Fibroblast of mammary gland (primary cell): ENCODE measurements around the gene RREB1.
"Not testable (repeated sequence)": the region's sequence is repeated elsewhere in the genome, so short reads cannot be mapped to it uniquely, and the experiment has no call there.

Experiments
- DNase-seq: peaks from one replicate; pipeline ENCODE4 v3.0.0-alpha.2; 2010; ENCODE audit warnings: low read depth
- H3K4me3 ChIP-seq: 2 replicates; pipeline ENCODE4 v1.5.1; 2011; ENCODE audit warnings: low read depth, mild to moderate bottlenecking, low read length, moderate library complexity; ENCODE audit not compliant: control insufficient read depth
- TF ChIP-seq, protein P1 (sequence below): conservative IDR thresholded peaks from 2 replicates; pipeline ENCODE4 v1.5.1; 2011; ENCODE audit warnings: low read depth, low read length, inconsistent platforms; ENCODE audit not compliant: control insufficient read depth, insufficient read depth

Gene RREB1

DNA sequence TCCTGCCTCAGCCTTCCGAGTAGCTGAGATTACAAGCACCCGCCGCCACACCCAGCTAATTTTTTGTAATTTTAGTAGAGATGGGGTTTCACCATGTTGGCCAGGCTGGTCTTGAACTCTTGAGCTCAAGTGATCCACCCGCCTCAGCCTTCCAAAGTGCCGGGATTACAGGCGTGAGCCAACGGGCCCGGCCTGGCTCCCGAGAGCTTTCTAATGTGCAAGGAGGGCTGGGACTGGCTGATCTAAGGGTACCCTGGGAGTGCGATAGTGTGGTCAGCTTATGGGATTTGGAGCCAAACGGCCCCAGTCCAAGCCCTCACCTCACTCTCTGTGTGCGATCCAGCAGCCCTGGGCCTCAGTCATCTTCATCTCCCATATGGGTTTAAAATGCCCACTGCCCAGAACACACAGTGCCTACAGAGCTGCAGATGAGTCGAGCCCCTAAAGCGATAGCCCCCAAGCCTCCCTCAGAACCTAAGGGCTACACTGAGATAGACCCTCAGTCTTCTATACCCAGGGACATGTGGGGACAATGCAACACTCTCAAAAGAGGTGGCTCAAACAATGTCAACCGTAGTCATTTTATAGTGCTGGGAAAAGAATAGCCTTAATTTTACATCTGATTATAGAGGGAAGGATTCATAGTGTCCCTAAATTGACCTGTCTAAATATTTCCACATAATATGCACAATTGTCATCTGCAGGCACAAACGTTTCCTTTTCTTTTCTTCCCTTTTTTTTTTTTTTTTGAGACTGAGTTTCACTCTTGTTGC is 155.2 kb downstream of the RREB1 start:
- no peak overlapping the region for H3K4me3 ChIP-seq
- TF ChIP-seq, protein P1, sequence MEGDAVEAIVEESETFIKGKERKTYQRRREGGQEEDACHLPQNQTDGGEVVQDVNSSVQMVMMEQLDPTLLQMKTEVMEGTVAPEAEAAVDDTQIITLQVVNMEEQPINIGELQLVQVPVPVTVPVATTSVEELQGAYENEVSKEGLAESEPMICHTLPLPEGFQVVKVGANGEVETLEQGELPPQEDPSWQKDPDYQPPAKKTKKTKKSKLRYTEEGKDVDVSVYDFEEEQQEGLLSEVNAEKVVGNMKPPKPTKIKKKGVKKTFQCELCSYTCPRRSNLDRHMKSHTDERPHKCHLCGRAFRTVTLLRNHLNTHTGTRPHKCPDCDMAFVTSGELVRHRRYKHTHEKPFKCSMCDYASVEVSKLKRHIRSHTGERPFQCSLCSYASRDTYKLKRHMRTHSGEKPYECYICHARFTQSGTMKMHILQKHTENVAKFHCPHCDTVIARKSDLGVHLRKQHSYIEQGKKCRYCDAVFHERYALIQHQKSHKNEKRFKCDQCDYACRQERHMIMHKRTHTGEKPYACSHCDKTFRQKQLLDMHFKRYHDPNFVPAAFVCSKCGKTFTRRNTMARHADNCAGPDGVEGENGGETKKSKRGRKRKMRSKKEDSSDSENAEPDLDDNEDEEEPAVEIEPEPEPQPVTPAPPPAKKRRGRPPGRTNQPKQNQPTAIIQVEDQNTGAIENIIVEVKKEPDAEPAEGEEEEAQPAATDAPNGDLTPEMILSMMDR = no peak
- no peak for DNase-seq

DNA sequence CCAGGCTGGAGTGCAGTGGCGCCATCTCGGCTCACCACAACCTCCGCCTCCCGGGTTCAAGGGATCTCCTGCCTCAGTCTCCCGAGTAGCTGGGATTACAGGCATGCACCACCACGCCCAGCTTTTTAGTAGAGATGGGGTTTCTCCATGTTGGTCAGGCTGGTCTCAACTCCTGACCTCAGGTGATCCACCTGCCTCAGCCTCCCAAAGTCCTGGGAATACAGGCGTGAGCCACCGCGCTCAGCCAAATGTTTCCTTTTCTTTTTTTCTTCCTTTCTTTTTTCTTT is 155.7 kb downstream of the RREB1 start:
- not testable (repeated sequence) for H3K4me3 ChIP-seq, DNase-seq

DNA sequence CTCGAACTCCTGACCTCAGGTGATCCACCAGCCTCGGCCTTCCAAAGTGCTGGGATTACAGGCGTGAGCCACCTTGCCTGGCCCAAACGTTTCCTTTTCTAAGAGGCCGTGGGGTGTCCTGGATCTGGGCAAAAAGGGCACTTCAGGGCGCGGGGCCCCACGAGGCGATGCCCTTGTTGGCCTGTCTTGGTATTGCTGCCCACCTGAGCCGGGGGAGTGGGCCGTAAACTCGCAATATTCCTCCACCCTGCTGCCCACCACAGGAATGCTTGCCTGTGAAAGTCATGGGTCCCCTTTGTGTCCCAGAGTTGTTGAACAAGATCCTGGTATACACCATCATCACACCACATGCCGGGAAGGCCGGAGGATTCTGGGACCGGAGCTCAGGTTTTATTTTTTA is 156.3 kb downstream of the RREB1 start:
- no peak for DNase-seq
- H3K4me3 ChIP-seq = no peak overlapping the region
- TF ChIP-seq, protein P1 = no peak

DNA sequence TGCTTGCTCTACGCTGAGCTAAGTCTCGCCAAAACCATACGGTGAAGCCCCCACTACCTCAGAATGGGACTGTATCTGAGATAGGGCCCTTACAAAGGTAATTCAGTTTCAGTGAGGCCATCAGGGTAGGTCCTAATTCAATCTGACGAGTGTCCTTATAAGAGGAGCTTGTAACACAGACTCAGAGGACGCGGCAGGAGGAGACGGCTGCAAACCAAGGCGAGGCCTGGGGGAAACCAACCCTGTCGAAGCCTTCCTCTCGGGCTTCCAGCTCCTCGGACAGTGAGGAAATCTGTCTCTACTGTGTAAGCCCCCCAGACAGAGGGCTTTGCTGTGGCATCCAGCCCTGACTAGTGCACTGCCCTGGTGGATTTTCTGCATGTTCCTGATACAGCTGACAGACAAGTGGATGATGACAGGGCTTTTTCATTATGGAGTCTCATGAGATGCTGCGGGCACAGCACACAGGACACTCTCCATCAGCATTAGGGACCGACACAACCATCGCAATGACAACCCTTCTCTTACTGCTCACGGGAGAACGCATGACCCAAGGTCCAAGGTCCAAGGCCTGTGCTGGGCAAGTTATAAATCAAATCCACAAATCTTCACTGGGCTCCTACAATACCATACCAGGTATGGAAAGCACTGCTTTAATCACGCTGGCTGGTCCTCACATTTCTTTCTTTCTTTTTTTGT is 157.1 kb downstream of the RREB1 start:
- H3K4me3 ChIP-seq = no peak overlapping the region
- DNase-seq = no peak
- TF ChIP-seq, protein P1 = no peak

DNA sequence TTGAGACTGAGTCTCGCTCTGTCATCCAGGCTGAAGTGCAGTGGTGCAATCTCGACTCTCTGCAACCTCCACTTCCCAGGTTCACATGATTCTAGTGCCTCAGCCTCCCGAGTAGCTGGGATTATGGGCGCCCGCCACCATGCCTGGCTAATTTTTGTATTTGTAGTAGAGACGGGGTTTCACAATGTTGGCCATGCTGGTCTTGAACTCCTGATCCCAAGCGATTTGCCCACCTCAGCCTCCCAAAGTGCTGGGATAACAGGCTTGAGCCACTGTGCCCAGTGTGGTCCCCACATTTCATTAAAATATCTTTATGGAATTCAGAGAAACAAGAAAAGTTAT is 157.6 kb downstream of the RREB1 start:
- DNase-seq, H3K4me3 ChIP-seq: not testable (repeated sequence)

DNA sequence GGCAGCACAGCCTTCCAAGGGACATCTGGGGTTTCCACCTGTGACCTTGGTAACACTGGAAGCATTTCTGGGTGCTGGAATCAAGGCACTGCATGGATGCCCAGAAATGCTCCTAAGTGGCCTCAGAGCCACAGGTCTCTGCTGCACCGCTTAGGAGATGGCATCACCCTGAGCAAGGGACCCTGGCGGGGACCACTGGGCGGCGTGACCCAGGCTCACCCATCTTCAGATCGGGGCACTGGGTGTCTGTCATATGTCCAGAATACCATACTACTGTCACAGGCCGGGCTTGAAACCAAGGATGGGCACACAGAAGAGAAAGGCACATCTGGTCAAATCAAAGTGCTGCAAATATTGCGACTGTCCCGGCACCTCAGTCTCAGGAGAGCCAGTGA is 159.3 kb downstream of the RREB1 start:
- H3K4me3 ChIP-seq = no peak overlapping the region
- DNase-seq = no peak
- TF ChIP-seq, protein P1 = no peak

DNA sequence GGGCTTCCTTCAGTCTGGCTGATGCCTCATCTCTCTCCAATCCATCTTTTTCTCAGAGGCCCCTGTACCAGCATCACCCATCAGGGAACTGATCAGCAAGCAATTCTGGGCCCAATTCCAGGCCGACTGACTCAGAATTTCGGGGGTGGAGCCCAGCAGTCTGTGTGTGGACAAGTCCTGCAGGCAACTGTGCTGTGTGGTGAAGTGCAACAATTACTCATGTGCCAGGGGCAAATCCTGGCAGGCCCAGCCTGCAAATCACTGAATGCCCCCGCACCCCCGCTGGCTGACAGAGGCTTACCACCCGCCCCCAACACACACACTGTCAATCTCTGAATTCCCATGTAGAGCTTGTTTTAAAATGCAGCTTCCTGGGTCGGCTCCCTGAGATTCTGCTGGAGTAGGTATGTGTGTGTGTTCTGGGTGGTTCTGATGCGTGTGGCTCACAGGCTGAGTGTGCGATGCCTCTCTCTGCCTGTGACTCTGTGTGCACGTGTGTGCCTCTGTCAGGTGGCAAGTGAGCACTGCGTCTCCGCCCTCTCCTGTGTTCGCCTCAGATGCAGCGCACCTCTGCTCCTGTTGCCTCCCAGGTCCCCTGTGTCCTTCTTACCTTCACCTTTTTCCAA is 159.8 kb downstream of the RREB1 start:
- peak; percentile 96 for DNase-seq
- H3K4me3 ChIP-seq = no peak overlapping the region
- TF ChIP-seq, protein P1 = no peak

DNA sequence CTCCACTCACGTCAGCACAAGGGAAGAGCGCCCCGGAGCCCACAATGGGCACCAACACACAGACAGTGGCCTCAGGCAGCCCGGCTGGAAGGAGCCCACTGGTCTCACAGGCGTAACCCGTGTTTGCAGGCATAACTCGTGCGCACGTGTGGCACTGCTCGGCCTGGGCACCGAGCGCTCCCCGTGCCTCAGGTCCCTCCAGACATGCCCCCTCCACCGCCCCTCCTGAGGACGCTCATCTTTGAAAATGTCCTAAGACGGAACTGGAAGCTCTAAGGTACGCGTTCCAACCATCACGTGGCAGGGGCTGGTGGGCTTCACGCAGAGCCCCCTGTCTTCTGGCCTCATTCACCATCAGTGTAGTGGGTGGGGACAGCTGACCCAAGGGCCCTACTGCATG is 160.6 kb downstream of the RREB1 start:
- no peak overlapping the region for H3K4me3 ChIP-seq
- TF ChIP-seq, protein P1 = no peak
- no peak for DNase-seq
